ENCODE measurements around the gene HS6ST3.

DNA sequence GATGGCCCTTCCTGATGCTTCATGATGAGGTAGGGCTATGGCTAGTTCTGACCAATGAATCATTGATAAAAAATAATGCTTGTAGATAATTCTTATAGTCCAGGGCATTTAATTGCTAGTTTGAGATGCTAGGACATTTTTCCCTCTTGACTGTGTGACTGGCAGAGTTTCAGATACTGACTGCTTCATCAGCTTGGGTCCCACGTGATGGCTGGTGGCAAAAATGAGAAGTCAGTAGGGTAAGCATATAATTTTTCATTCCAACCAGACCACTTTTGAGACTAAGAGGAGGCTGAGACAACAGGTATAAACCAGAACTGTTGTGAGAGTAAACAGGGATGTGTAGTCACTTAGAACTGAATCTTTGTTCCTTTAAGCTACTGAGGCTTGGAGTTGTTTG lies 183.3 kb downstream of the HS6ST3 start:
- TF ChIP-seq NFRKB (IDR thresholded peaks at IDR 0.05) = no peak
- TF ChIP-seq FOXA1 (IDR thresholded peaks at IDR 0.05) = no peak
- no peak for TF ChIP-seq HDGF (IDR thresholded peaks at IDR 0.05; ENCODE audit: borderline replicate concordance)
- TF ChIP-seq SP1 (IDR thresholded peaks at IDR 0.05) = no peak
- no peak for TF ChIP-seq CTBP1 (IDR thresholded peaks at IDR 0.05; ENCODE audit: borderline replicate concordance)
- TF ChIP-seq TARDBP (IDR thresholded peaks at IDR 0.05) = no peak
- TF ChIP-seq ARNT (IDR thresholded peaks at IDR 0.05) = no peak
- no peak for TF ChIP-seq FOXM1 (IDR thresholded peaks at IDR 0.05; ENCODE audit: borderline replicate concordance)
- no peak for TF ChIP-seq ELF4 (IDR thresholded peaks at IDR 0.05)
- no peak for TF ChIP-seq LEF1 (IDR thresholded peaks at IDR 0.05; ENCODE audit: borderline replicate concordance)

Data from HEK293T (cell line).